Measurements from ENCODE around the gene SUPT4H1.
A peak's percentile ranks its signal among the peaks of the same experiment; 100 is the strongest.

The SUPT4H1 gene

GRCh38 chr17:58375256-58375655 is 23.3 kb upstream of the SUPT4H1 start:
- DNase-seq = no peak
- peaks cover 21% of the 10 kb centered on the region for H3K4me1 Mint-ChIP-seq (ENCODE audit: low read depth)
- H3K4me3 Mint-ChIP-seq = no peak overlapping the region
- H3K9me3 Mint-ChIP-seq = no peaks in the 10 kb centered on the region
- H3K27me3 Mint-ChIP-seq = no peaks in the 10 kb centered on the region
- H3K27ac Mint-ChIP-seq = no peak overlapping the region
- no peaks in the 10 kb centered on the region for H3K36me3 Mint-ChIP-seq (ENCODE audit: low read depth)

DNA sequence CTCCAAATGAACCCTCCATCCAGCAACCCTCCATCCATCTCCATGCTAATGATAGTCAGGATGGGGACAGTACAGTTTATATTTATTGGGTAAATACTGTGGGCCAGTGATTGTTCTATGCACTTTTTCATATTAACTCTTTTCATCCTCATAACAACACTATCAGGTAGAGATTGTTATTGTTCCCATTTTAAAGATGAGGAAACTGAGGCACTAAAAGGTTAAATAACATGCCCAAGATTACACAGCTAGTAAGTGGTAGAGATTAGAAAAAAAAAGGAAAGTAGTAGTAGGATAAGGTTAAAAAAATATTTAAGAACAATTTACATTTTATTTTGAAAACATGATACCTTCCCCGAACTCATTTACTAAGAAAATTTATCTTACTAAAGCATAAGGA is 21.9 kb upstream of the SUPT4H1 start:
- no peak overlapping the region for H3K4me3 Mint-ChIP-seq
- no peaks in the 10 kb centered on the region for H3K9me3 Mint-ChIP-seq
- H3K27me3 Mint-ChIP-seq = no peaks in the 10 kb centered on the region

GRCh38 chr17:58373003-58373402 is 21.0 kb upstream of the SUPT4H1 start:
- H3K4me3 Mint-ChIP-seq = no peak overlapping the region
- no peak for DNase-seq
- H3K27me3 Mint-ChIP-seq = no peaks in the 10 kb centered on the region
- H3K36me3 Mint-ChIP-seq (ENCODE audit: low read depth) = no peaks in the 10 kb centered on the region
- H3K9me3 Mint-ChIP-seq = no peaks in the 10 kb centered on the region
- no peak overlapping the region for H3K27ac Mint-ChIP-seq
- peaks cover 6% of the 10 kb centered on the region for H3K4me1 Mint-ChIP-seq (ENCODE audit: low read depth)

More for the DNA sequence above, 21.9 kb upstream of the SUPT4H1 start:
- Mint-ChIP-seq H3K4me1 (ENCODE audit: low read depth) (peaks cover 12% of the 10 kb centered on the region), H3K36me3 (ENCODE audit: low read depth) (no peaks in the 10 kb centered on the region), H3K27ac (no peak overlapping the region)
- DNase-seq = no peak

DNA sequence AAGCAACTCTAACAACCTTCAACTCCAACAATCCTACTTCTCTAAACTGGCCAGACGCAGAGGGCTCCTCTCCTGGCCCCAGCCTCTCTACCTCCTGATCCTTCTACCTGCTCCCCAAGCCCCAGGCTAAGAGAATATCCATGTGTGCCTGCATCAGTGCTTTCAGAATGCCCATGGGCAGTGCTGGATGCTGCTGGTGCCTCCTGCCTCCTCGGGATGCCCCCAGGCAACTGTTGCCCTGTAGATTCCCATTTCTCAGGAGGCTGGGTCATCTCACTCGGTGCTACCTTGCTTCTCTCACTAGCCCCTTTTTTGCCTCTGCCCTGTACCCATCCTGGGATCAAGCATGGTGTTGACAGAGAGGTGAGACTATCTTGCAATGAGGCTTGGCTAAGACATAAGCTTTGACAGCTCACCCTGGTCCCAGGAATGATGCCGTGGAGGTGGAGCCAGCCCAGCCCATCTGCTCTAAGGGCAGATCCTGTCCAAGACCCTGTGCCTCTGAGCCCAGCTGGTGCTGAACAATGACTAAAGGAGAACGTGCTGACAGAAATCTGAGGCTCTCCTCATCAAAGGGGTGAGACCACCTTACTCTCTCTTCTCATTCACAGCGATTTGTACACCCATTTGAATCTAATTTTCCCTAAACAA is 19.4 kb upstream of the SUPT4H1 start:
- H3K9me3 Mint-ChIP-seq = no peaks in the 10 kb centered on the region
- peaks cover 2% of the 10 kb centered on the region for H3K4me1 Mint-ChIP-seq (ENCODE audit: low read depth)
- no peak overlapping the region for H3K27ac Mint-ChIP-seq
- DNase-seq = no peak
- no peaks in the 10 kb centered on the region for H3K27me3 Mint-ChIP-seq
- no peak overlapping the region for H3K4me3 Mint-ChIP-seq
- H3K36me3 Mint-ChIP-seq (ENCODE audit: low read depth) = no peaks in the 10 kb centered on the region

- Mint-ChIP-seq H3K36me3 (ENCODE audit: low read depth) (no peaks in the 10 kb centered on the region), H3K27me3 (no peaks in the 10 kb centered on the region), H3K4me1 (ENCODE audit: low read depth) (peaks cover 5% of the 10 kb centered on the region), H3K27ac (no peak overlapping the region), H3K9me3 (no peaks in the 10 kb centered on the region), H3K4me3 (no peak overlapping the region)
- no peak for DNase-seq
Observed at GRCh38 chr17:58370716-58371115, 18.7 kb upstream of the SUPT4H1 start.

DNA sequence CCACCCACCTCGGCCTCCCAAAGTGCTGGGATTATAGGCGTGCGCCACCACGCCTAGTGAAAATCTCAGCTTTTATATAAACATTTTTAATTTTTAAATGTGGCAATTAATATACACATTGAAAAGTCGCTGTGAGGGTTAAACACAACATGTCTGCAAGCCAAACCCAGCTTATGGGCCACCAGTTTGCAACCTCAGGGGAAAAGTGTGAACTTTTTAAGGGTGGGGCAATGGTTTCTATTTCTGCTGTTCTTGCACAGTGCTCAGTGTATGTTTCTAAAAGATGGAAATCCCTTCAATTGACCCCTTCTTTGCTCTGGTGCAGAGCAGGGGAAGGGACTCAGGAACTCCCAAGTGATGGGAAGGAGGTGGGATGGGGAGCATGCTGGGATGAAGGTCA is 18.3 kb upstream of the SUPT4H1 start:
- Mint-ChIP-seq H3K4me3 (no peak overlapping the region), H3K36me3 (ENCODE audit: low read depth) (no peaks in the 10 kb centered on the region), H3K27ac (no peak overlapping the region), H3K9me3 (no peaks in the 10 kb centered on the region), H3K4me1 (ENCODE audit: low read depth) (peaks cover 5% of the 10 kb centered on the region), H3K27me3 (no peaks in the 10 kb centered on the region)
- DNase-seq = no peak

DNA sequence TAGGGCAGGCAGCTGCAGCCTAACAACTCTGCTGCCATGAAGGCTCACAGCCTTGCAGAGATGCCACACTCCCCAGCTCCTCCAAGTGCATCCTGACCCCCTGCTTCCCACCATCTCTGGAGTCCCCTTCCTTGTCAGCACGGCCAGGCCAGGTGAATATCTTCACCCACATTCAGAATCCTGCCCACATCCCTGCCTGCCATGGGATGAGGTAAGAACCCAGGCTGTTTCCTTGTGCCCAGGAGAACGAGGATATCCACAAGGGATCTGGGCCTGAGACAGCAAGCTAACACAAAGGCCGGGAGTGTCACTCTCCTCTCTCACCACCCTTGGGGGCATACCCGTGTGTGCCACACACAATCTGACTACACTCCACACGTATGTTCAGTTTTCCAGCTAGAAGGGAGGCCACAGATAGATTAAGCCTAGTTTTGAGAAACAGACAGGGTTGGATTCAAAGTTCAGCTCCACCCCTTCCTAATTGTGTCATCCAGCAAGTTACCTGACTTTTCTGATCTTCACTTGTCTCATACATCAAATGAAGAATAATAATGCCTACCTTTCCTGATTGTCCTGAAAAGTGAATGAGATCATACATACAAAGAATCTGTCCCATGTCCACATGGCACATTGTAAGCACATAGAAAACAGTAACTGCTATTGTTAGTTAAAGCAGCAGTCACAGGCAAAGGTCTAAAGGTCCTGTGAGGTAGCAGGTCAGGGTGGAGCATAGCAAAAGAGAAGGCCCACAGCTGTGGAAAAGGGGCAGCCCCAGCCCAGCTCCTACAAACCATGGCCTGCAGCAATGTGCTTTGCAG is 17.4 kb upstream of the SUPT4H1 start:
- DNase-seq = no peak
- H3K27me3 Mint-ChIP-seq = no peaks in the 10 kb centered on the region
- peak overlapping the region; percentile 38 for H3K27ac Mint-ChIP-seq
- H3K36me3 Mint-ChIP-seq (ENCODE audit: low read depth) = no peaks in the 10 kb centered on the region
- H3K4me3 Mint-ChIP-seq = no peak overlapping the region
- no peaks in the 10 kb centered on the region for H3K9me3 Mint-ChIP-seq
- H3K4me1 Mint-ChIP-seq (ENCODE audit: low read depth) = peaks cover 5% of the 10 kb centered on the region

GRCh38 chr17:58368860-58369213 is 16.8 kb upstream of the SUPT4H1 start:
- DNase-seq = no peak
- Mint-ChIP-seq H3K36me3 (ENCODE audit: low read depth) (no peaks in the 10 kb centered on the region), H3K4me1 (ENCODE audit: low read depth) (peaks cover 5% of the 10 kb centered on the region), H3K4me3 (no peak overlapping the region), H3K27me3 (no peaks in the 10 kb centered on the region), H3K27ac (no peak overlapping the region), H3K9me3 (no peaks in the 10 kb centered on the region)

DNA sequence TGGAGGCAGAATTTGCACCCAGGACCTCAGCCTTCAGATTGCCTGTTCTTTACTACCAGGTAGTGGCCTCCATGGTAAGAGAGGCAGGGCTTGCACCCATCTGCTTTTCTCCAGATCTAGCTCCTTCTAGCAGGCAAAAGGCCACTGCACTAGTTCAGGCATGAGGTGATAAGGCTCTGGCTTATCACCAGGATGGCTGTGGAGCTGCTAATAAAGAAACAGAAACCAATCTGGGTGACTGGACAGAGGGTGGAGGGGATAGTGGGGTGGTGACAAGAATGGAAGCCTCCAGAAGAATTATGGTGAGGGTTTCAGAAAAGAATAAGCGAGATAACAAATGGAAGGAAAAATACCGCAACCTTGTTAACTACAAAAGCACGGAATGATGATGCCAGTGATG is 15.5 kb upstream of the SUPT4H1 start:
- no peaks in the 10 kb centered on the region for H3K27me3 Mint-ChIP-seq
- peaks cover 5% of the 10 kb centered on the region for H3K4me1 Mint-ChIP-seq (ENCODE audit: low read depth)
- H3K27ac Mint-ChIP-seq = no peak overlapping the region
- H3K9me3 Mint-ChIP-seq = no peaks in the 10 kb centered on the region
- DNase-seq = no peak
- no peaks in the 10 kb centered on the region for H3K36me3 Mint-ChIP-seq (ENCODE audit: low read depth)
- no peak overlapping the region for H3K4me3 Mint-ChIP-seq

GRCh38 chr17:58365980-58366595 is 14.1 kb upstream of the SUPT4H1 start:
- no peaks in the 10 kb centered on the region for H3K27me3 Mint-ChIP-seq
- no peaks in the 10 kb centered on the region for H3K36me3 Mint-ChIP-seq (ENCODE audit: low read depth)
- H3K4me3 Mint-ChIP-seq = no peak overlapping the region
- no peak for DNase-seq
- H3K9me3 Mint-ChIP-seq = no peaks in the 10 kb centered on the region
- no peak overlapping the region for H3K27ac Mint-ChIP-seq
- peaks cover 5% of the 10 kb centered on the region for H3K4me1 Mint-ChIP-seq (ENCODE audit: low read depth)

GRCh38 chr17:58365185-58365979 is 13.4 kb upstream of the SUPT4H1 start:
- peaks cover 5% of the 10 kb centered on the region for H3K4me1 Mint-ChIP-seq (ENCODE audit: low read depth)
- no peak for DNase-seq
- no peaks in the 10 kb centered on the region for H3K27me3 Mint-ChIP-seq
- H3K27ac Mint-ChIP-seq = no peak overlapping the region
- H3K36me3 Mint-ChIP-seq (ENCODE audit: low read depth) = no peaks in the 10 kb centered on the region
- no peak overlapping the region for H3K4me3 Mint-ChIP-seq
- no peaks in the 10 kb centered on the region for H3K9me3 Mint-ChIP-seq

DNA sequence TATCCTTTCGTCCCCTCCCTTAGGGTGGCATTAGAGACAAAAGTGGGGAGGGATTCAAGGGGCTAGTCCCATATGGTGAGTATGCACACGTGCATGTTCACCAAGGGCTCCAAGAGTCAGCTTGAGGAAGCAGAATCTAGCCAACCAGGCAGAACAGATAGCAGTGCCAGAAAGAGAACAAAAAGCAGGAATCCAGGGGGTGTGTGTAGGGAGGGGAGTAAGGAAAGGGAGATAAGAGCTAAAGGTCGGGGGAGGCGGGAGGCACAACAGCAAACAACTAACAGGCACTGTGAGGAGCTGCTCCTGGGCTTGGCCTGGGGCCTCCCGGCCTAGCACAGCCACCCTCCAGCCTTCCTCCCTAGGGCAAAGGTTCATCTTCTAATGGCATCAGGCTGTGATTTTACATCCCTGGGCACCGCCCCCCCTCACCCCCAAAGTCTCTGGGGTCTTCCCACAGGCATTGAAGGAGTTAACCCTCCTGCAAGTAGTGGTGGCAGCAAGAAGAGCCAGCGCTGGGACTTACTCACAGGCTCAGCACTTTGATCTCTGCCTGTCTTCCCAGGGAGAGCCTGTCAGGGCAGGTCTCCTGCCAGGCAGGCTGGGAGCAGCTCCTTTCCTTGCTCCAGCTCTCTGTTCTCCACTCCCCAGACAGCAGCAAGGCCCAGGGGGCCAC is 12.4 kb upstream of the SUPT4H1 start:
- no peak overlapping the region for H3K4me3 Mint-ChIP-seq
- H3K27ac Mint-ChIP-seq = no peak overlapping the region
- no peaks in the 10 kb centered on the region for H3K27me3 Mint-ChIP-seq
- no peak for DNase-seq
- H3K4me1 Mint-ChIP-seq (ENCODE audit: low read depth) = peaks cover 4% of the 10 kb centered on the region
- no peaks in the 10 kb centered on the region for H3K36me3 Mint-ChIP-seq (ENCODE audit: low read depth)
- H3K9me3 Mint-ChIP-seq = no peaks in the 10 kb centered on the region

- H3K4me3 Mint-ChIP-seq = no peak overlapping the region
- no peak for DNase-seq
- H3K27me3 Mint-ChIP-seq = no peaks in the 10 kb centered on the region
- no peaks in the 10 kb centered on the region for H3K36me3 Mint-ChIP-seq (ENCODE audit: low read depth)
- no peak overlapping the region for H3K27ac Mint-ChIP-seq
- H3K4me1 Mint-ChIP-seq (ENCODE audit: low read depth) = peaks cover 3% of the 10 kb centered on the region
- H3K9me3 Mint-ChIP-seq = no peaks in the 10 kb centered on the region
Observed at GRCh38 chr17:58363457-58364185, 11.6 kb upstream of the SUPT4H1 start.

All from activated T-cell treated with anti-CD3 and anti-CD28 coated beads, Interleukin-2, amount 50 U/mL, for 24 hours (primary cell).